Fibroblast of villous mesenchyme (primary cell): ENCODE measurements around the gene SPEF2. TPM values are rescaled to one million over a fixed set of nuclear protein-coding genes. Genes with fewer than 3 reads are reported as not detected.

Experiments
- DNase-seq: peaks from one replicate; pipeline ENCODE4 v3.0.0-alpha.2; 2010; ENCODE audit warnings: low read depth
- H3K4me3 ChIP-seq: 2 replicates; pipeline ENCODE4 v1.5.1; 2011; ENCODE audit warnings: low read depth, mild to moderate bottlenecking, low read length
- CTCF ChIP-seq: IDR thresholded peaks from 2 replicates; pipeline ENCODE4 v1.5.1; 2012; ENCODE audit warnings: low read depth, mild to moderate bottlenecking, low read length; ENCODE audit not compliant: insufficient read depth
- total RNA-seq: library from RNA; depleted of rRNA; stranded (reverse); fragments of >200 nt; gene quantifications from 2 replicates; pipeline ENCODE4 v1.2.3, GENCODE V29; 2012

SPEF2 gene
- total RNA-seq, 1 donor, result 4.3 TPM

GRCh38 chr5:35799181-35799580, 181.5 kb downstream of the SPEF2 start:
- DNase-seq, result no peak
- H3K4me3 ChIP-seq, result no peak overlapping the region
- TF ChIP-seq CTCF, result no peak

GRCh38 chr5:35799753-35800152, 182.1 kb downstream of the SPEF2 start:
- no peak for DNase-seq

GRCh38 chr5:35803191-35803651, 185.6 kb downstream of the SPEF2 start:
- DNase-seq, result peak; percentile 59
- no peak for TF ChIP-seq CTCF
- no peak overlapping the region for H3K4me3 ChIP-seq

More at GRCh38 chr5:35799753-35800152, 182.1 kb downstream of the SPEF2 start:
- TF ChIP-seq CTCF, result no peak
- no peak overlapping the region for H3K4me3 ChIP-seq

- no peak overlapping the region for H3K4me3 ChIP-seq
- TF ChIP-seq CTCF, result no peak
- DNase-seq, result no peak
These were observed 186.6 kb downstream of the SPEF2 start for GRCh38 chr5:35804201-35804653.

GRCh38 chr5:35804841-35805240, 187.2 kb downstream of the SPEF2 start:
- no peak for TF ChIP-seq CTCF
- DNase-seq, result no peak
- H3K4me3 ChIP-seq, result no peak overlapping the region

GRCh38 chr5:35810601-35811000, 192.9 kb downstream of the SPEF2 start:
- DNase-seq, result no peak
- no peak for TF ChIP-seq CTCF
- no peak overlapping the region for H3K4me3 ChIP-seq

- no peak overlapping the region for H3K4me3 ChIP-seq
- TF ChIP-seq CTCF, result no peak
- peak; percentile 69 for DNase-seq
These were observed 193.6 kb downstream of the SPEF2 start for GRCh38 chr5:35811108-35811741.
